Measurements from ENCODE around the gene ATF6.
A peak's percentile ranks its signal among the peaks of the same experiment; 100 is the strongest.

The ATF6 gene

DNA sequence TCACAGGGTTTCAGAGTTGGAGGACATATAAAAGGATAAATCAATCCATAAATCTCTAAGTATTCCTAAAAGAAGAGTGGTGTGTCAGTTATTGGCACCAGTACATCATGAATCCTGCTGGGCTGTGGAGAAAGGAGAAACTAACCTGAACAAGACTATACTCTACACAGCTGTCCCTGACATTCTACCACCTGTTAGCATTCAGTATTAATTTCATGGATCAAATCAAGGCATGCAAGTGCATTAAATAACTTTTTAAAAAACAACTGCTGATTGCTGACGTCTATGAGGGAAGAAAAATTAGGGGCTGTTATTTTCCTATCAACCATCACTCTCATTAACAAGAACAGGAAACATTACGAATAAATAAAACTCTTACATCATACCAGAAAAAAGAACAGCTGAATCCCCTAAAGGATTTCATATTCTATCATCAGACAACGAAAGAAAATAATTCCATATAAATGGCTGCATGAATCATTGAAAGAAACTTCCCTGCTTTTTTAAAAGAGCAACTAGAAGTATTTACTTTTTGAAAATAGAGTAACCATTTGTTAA lies 121.7 kb downstream of the ATF6 start:
- DNase-seq (ENCODE audit: low read depth, low spot score), result no peak

DNA sequence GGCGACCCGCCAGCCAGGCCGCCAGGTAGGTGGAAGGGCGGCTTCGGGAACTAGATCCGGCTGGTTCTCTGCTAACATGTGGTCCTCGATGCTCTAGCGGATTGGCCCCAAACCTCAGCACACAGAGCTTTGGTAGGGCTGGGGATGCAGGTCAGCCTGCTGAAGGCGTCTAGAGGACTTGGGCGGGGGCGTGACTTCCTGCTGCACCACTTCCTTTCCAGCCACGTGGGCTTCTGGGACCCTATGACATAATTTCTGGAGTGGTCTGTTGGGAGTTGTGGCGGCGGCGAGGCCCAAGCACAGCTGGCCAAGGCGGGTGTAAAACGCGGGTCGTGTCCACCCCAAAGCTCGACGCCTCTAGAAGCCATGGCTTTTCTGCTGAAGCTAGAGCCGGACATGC lies 124.5 kb downstream of the ATF6 start:
- no peak for DNase-seq (ENCODE audit: low read depth, low spot score)

DNA sequence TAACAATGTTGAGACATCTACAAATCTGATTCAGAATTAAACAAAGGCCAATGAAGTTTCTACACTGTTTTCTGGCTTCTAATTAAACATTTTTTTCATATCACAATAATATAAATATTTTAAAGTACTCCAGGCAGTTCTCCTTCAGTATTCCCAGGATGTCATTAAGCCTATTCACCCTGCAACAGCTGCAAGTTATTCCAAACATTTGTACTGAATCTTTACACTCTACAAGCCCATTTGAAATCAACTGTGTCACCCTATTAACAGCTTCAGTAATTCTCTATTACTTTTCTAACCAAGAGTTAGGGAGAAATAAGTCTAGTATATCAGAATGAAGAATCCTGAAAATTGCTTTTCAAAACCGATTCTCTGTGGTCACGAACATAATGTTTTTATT lies 133.0 kb downstream of the ATF6 start:
- no peak for DNase-seq (ENCODE audit: low read depth, low spot score)

DNA sequence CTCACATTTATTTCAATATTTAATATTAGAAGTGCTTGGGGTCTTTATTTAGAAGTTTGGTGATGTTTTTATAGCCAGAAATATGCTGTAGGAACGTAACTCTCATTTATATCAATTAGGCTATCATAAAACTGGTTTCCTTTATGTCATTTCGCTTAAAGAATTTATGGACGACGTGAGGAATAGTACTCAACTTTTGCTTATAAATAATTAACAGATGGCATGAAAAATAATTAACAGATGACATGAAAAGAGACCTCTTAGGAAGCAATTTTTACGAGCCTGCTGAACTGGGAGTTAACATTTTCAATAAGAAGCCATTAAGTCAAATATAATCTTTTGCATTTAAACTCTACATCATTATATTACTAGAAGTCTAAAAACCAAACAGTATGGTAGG lies 134.0 kb downstream of the ATF6 start:
- no peak for DNase-seq (ENCODE audit: low read depth, low spot score)

DNA sequence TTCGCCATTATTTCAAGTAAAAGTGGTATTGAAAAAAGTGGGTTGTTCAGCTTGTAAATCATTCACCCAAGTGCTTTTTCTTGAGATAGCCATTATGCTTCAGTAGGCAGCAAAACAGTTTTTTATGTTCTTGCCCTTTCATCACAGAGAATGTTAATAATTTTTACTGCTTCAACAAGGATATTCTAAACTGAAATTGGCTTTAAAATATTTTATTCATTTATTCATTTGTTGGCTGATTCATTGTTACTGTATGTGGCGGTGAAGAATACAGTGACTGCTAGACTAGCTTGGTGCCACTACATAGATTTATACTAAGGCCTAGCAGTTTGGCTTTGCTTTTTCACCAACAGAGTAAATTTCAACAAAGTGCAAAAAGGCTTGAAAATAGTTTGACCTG lies 136.1 kb downstream of the ATF6 start:
- no peak for DNase-seq (ENCODE audit: low read depth, low spot score)

DNA sequence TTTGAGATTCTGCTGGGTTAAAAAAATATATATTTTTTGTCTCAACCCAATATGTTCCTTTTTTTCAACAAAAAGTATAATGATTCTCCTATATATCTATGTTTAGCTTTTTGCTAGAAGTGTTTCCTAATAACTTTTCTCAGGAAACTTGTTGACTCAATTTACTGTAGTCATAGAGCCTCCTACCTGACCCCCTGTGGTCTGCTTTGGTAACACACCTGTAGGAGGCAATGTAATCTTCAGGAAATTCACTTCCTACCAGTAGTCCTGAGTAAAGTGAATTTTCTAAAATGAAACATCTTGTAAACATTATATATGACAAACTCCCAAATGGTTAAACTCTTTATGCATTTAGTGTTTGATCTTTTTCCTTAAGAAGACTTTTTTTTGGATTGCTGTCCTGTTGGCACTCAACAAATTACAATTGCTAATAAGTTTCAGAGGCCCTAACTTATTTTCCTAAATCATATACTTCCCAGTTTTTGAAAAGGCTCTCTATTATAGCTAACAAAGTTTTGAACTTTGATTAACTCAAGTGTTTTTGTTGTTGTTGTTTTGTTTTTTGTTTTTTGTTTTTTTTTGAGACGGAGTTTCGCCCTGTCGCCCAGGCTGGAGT lies 139.3 kb downstream of the ATF6 start:
- no peak for DNase-seq (ENCODE audit: low read depth, low spot score)

DNA sequence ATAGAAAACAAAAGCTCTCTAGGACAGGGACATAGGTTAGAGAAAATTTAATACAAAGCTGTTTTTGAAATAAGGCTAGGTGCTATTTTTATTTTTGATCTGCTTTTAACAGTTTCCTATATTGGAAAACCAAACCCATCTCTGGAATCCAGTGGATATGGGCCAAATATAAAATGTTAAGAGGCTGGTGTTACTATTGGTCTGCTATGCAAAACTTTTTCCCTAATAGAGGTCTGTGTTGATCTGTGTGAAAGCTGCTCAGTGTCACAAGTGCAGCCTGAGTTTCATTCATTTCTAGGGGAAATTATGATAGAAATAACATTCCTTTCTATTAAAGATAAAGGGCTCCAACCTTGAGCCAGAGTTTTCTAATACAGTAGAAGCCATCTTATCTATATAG lies 141.1 kb downstream of the ATF6 start:
- DNase-seq (ENCODE audit: low read depth, low spot score), result no peak

DNA sequence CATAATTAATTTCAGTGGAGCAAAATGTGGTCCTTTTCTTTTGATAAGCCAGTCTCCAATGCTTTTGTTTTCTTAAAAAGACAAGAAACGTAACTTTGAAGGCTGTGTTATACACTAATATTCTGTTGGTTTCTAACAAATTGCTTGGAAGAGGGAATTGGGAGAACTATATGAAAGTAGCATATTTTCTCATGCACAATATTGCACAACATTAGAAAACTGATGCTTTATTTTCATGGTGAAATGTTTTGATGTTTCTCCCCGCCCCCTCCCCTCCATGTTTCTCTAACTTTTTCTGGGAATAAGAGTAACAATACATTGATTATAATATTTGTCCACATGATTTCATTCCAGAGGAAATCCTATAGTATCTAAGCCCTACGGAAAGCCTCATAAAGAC lies 142.1 kb downstream of the ATF6 start:
- no peak for DNase-seq (ENCODE audit: low read depth, low spot score)

DNA sequence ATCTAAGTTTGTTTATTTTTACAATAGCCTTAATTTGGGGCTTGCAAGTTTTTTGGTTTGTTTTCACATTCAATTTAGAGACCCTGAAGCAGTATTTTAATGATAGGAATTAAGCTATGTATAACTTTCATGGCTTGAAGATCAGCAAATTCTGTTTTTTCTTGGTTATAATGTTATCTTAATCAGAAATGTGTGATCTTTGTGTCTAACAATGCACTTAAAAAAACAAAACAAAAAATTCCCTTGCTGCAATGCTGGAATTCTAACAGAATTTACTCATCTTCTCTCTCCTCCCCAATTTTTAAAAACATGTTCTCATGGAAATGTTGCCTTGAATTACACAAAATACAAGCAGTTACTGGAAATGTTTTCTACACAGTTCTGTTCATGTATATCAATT lies 144.5 kb downstream of the ATF6 start:
- DNase-seq (ENCODE audit: low read depth, low spot score), result no peak

DNA sequence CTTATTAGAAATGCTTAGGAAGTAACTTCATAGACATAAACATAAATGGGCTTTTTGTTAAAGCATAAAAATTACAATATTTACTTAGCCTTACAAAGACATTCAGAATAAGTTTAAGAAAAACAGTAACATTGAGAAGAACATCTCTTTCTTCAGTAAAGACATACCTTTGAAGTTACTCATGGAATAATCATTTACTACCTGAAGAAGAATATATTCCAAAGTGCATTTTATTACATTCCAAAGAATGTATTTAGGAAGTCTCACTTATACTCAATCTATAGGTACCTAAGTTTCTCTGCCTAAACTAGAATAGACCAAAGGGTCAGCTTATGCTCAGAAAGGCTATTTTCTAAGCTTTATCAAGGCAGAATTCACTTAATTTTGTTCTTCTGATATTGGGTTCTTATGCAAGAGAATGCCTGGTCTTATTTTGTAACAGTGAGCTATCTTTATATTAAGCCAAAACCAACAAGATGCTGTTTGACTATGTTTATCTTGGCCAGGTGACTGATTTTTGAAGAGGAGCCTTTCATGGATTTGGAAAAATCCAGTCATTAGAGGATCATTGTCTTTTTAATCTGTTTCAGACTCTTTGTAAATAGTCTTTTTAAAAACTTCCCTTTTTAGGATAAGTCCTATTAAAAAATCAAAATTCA lies 147.5 kb downstream of the ATF6 start:
- no peak for DNase-seq (ENCODE audit: low read depth, low spot score)

DNA sequence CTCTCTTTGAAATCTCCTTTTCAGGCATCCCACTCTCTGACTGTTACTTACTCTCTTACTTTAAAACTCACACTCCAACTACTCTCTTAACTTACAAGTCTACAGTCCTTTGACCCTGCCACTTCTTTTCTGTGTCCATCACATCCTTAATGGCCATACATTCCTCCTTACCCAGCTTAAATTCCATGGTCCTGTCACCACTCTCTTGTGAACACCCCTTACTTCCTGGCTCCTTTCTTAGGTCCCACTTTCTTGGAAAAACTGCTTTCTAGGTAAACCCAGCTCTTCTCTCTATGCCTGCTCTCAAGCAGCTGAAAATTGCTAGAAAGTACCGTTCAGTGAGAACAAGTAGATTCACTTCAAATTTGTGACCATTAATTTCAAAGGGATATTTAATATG lies 148.5 kb downstream of the ATF6 start:
- no peak for DNase-seq (ENCODE audit: low read depth, low spot score)

DNA sequence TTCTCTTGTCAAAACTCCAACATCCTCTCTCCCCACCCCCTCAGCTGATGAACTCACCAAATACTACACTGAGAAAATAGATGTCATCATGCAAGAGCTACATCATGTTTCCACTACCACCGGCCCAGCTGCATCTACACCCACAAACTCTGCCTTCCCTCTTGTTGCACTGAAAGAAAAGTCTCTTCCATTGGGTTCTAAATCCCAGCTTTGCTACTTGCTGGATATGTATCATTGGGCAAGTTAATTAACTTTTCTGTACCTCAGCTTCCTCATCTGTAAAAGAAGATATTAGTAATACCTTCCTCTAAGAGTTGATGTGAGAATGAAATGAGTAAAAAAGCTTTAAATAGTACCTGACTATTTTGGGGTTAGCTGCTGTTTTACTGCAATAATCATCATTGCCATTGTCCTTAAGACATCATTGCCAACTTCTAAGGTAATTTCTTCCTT lies 149.0 kb downstream of the ATF6 start:
- no peak for DNase-seq (ENCODE audit: low read depth, low spot score)

DNA sequence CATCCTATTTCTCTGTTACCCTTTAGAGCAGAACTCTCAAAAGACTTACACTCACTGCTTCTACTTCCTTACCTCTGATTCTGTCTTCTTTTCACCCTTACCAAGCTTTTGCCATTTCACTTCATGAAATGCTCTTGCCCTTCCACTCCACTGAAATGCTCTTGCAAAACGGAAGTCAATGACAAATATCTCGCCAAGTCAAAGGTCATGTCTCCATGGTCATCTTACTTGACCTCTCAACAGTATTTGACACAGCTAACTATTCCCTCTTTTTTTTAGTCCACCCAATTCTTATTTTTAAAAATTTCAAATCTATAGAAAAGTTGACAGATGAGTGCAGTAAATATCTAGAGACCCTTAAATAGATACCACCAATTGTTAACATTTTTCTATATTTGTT lies 149.9 kb downstream of the ATF6 start:
- no peak for DNase-seq (ENCODE audit: low read depth, low spot score)

DNA sequence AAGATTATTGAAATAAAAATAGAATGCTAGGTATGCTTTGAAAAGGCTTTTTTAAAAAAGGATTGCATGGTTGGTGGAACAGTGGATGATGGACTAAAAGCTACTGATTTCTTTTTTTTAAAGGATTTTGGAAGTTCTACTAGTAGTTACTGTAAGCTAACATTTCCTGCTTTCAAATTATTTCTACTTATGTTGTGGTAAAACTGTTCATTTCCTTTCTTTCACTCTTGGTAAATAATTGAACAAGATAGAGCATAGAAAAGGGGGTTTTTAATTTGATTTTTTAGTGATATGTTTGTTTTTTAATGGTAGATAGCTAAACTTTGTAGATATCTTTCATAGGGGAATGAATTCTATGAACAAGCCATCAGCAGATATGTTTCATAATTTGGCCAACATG lies 153.1 kb downstream of the ATF6 start:
- DNase-seq (ENCODE audit: low read depth, low spot score), result no peak

DNA sequence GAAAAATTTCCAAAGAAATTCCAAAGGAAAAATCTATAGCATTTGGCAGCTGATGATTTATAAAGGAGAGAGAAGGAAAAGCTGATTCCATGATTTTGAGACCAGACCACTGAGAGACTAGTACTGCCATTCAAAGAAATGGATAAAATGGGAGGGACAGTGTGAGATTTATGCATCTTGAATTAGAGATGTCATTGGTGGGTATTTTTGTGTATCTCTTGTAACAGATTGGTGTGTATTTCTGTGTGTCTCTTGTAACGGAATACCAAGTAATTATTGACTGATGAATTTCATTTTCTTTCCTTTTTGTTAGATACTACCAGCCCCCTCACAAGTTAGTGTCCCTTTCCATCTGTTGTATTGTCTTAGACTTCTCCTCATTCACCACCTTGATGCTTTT lies 155.4 kb downstream of the ATF6 start:
- no peak for DNase-seq (ENCODE audit: low read depth, low spot score)

DNA sequence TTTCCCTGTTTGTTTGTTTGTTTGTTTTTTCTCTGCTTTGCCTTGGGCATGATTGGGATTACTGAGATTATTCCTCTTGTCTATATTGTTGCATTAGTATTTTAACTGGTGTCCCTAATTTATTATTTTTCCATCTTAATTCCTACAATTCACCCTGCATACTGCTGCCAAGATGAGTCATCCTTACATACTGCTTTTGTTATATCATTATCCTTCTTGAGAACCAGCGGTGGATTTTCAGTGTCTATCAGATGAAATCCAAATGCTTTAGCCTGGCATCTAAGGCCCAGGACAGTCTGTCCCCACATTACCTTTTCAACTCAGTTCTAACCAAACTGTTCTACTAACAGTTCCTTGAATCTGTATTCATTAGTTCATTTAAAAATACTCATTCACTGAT lies 155.9 kb downstream of the ATF6 start:
- peak; percentile 39 for DNase-seq (ENCODE audit: low read depth, low spot score)

DNA sequence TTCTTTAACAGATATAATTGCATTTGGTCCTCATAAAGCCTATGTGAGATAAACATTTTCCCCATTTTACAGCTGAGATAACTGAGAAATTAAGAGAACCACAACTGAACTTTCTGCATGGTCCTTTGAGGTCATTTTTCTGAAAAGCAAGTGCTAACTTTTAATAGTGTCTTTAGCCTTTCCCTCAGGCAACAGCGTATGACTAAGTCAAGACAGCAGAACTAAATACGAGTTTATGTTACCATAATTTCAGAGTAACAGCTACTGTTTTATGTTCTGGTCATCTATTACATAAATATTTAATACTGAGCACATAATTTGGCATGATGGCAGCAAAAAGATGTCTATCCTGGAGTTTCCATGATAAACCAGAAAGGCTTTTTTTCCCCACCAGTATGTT lies 161.9 kb downstream of the ATF6 start:
- no peak for DNase-seq (ENCODE audit: low read depth, low spot score)

DNA sequence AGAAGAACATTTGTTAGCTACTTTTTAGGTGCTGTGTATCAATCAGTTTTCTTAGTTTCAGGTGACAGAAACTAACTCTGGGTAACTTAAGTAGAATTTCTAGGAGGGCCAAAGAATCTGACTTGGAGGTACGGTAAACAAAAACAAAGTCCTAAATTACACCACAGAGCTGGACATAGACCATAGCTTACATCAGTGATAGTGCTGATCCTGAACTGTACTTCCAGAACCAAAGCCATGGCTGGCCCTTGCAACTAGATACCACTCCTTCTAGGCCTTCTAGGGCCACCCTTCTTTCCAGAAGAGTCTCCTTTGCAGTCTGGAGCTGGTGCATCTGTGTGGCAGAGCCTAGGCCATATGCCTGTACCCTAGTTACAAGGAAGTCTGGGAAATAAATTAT lies 163.0 kb downstream of the ATF6 start:
- no peak for DNase-seq (ENCODE audit: low read depth, low spot score)

DNA sequence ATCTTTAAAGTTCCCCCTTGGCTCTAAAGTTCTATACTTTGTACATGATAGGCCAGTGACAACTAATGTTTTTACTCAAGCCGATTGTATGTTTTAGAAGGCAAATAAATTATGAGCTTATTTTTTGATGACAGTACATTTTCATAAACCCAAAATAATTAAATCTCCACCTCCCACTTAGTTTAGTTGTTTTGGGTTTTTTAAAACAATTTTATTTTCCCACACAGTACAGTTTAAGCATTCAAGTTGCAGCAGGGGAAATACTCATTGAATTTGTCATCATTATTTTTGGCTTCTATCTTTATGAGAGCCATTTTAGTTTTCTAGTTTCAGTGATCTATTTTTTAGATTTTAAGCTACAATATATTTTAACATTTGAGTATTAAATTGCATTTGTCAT lies 163.9 kb downstream of the ATF6 start:
- DNase-seq (ENCODE audit: low read depth, low spot score), result no peak

DNA sequence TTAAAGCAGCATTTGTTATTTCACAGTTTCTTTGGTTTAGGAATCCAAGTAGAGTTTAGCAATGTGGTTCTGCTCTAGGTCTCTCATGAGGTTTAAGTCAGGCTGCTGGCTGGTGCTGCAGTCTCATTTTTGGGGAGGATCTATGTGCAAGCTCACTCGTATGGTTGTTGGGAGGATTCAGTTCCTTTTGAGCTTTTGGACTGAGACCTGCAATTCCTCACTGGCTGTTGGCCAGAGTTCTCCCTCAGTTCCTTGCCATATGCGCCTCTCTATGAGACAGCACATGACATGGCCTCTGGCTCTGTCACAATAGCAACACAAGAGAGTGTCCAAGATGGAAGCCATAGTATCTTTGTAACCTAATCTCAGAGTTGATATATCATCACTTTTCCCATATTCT lies 166.5 kb downstream of the ATF6 start:
- no peak for DNase-seq (ENCODE audit: low read depth, low spot score)

DNA sequence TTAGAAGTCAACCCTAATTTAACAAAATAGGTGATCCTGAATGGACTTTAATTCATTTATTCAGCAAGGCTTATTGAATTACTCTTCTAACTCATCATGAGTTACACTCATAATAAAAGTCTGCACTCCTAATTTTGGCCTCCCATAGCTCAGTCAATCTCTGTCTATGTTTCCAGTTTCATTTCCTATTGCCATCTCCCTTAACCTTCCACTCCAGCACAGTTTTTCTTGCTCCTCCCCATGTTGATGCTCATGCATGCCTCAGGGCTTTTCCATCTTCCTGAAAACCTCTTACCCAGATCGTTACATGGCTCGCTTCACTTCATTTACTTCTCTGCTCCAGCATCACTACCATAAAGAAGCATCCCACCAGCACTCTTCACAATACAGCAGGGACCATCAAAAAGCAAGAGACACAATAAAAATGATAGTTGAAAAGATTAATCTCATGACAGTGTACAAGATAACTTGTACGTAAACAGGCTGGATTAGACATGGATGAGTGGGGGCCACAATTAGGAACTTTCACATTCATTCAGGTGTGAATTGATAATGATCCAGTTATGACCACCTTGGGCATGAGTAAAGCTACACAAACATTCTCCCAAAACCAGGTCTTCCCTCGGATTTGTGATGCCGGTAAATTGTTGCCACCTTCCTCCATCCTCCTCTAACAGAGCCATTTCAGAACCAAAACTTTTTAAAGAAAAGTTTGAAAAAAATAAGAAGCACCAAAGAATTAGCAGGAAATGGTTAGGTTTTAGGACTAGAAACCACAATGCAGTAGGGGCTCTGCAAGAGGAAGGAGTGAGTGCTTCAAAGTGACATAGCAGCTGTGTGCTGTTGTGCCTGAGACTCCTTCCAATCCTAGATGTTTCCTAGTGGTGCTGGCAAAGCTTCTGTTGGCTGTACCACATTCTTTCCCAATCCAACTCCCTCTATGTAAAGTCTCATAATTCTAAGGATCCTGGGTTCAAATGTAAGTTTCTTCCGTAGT lies 167.8 kb downstream of the ATF6 start:
- DNase-seq (ENCODE audit: low read depth, low spot score), result no peak

DNA sequence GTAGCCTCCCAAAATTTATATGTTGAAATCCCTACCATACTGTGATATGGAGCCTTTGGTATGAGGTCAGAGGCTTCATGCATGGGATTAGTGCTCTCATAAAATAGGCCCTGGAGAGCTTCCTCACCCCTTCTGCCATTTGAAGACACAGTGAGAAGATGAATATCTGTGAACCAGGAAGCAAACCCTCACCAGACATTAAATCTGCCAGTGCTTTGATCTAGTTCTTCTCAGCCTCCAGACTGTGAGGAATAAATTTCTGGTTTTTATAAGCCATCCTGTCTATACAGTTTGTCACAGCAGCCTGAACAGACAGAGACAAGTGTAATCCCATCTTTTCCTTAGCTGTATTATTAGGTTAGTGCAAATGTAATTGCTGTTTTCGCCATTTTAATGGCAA lies 169.1 kb downstream of the ATF6 start:
- no peak for DNase-seq (ENCODE audit: low read depth, low spot score)
